HG03439 (cell line): Measurements from ENCODE around the gene CNNM2.
"Not testable (repeated sequence)": the region's sequence is repeated elsewhere in the genome, so short reads cannot be mapped to it uniquely, and the experiment has no call there.

Source experiments
- ATAC-seq: cut with Tn5 transposase; IDR thresholded peaks from one replicate; pipeline ENCODE4 v1.9.1; 2021; ENCODE audit warnings: mild to moderate bottlenecking, moderate library complexity; ENCODE audit not compliant: unreplicated experiment

Gene CNNM2

GRCh38 chr10:102923601-102924000, 5.5 kb downstream of the CNNM2 start:
- ATAC-seq, result no peak

GRCh38 chr10:102926842-102927241, 8.7 kb downstream of the CNNM2 start:
- no peak for ATAC-seq

- ATAC-seq, result no peak
These were observed 9.4 kb downstream of the CNNM2 start for GRCh38 chr10:102927311-102928010.

GRCh38 chr10:102928442-102928841, 10.3 kb downstream of the CNNM2 start:
- not testable (repeated sequence) for ATAC-seq

- ATAC-seq, result no peak
These were observed 12.6 kb downstream of the CNNM2 start for GRCh38 chr10:102930720-102931119.

DNA sequence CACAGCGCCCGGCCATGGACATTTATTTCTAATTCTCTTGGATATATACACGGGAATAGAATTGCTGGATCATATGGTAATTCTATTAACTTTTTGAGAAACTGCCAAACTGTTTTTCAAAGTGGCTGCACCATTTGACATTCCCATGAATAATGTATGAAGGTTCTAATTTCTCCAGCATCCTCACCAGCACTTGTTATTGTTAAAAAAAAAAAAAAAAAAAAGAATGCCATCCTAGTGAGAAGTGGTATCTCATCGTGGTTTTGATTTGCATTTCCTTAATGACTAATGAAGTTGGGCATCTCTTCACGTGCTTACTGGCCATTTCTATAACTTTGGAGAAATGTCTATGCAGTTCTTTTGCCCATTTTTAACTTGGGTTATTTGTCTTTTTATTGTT, 13.5 kb downstream of the CNNM2 start:
- no peak for ATAC-seq

- no peak for ATAC-seq
These were observed 17.4 kb downstream of the CNNM2 start for GRCh38 chr10:102935505-102935904.

- ATAC-seq, result no peak
These were observed 18.0 kb downstream of the CNNM2 start for GRCh38 chr10:102935939-102936605.

DNA sequence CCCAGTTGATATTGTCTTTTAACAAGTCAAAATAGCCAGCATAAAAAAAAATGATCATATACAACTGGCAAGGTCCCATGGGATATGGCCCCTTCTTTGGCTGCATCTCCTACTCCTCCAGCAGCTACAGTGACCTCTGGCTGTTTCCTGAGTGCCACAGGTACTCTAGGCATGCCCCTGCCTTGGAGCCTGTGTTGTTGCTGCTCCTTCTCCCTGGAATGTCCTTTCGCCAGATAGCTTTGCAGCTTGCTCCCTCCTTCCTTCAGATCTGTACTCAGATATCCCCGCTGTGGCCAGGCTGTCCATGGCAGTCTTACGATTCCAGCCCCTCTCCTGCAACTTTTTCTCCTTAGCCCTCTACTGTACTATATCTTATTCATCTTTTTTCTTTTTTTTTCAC, 23.3 kb downstream of the CNNM2 start:
- ATAC-seq, result no peak

DNA sequence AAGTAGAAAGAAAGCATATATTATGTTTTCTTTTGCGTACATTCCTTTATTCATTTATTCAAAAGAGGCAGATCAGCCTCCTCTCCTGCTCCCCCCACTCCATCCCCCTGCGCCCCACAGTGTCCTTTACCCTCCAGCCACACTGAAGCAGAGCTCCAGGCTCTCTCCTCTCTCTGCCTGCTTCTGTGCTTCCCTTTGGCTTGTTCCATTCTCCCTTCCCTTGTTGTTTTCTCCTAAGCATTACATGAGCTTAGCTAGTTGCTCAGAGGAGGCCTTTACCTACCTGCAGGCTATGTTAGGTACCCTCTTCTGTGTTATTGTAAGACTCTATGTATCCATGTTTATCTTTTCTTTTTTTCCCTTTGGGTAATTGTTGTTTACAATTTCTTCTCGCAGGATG, 27.4 kb downstream of the CNNM2 start:
- ATAC-seq, result no peak

DNA sequence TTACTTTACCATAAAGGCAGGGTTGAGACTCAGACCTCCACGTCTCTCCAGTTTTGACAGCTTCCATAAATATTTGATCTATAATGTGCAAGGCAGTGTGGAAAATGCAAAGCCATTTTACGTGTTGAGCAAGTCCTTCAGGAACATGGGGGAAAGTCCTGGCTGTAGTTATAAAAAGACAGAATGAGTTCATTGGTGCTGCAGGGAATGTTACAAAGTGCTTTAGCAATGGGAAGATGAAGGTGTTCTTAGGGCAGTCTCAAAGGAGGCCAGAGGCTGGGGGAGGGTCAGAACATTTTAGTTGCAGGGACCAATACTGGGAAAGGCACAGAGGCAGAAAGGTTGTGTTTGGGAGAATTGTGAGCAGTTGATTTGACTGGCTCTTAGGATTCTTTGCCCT, 27.9 kb downstream of the CNNM2 start:
- ATAC-seq, result no peak

- ATAC-seq, result no peak
These were observed 28.9 kb downstream of the CNNM2 start for GRCh38 chr10:102946992-102947391.

DNA sequence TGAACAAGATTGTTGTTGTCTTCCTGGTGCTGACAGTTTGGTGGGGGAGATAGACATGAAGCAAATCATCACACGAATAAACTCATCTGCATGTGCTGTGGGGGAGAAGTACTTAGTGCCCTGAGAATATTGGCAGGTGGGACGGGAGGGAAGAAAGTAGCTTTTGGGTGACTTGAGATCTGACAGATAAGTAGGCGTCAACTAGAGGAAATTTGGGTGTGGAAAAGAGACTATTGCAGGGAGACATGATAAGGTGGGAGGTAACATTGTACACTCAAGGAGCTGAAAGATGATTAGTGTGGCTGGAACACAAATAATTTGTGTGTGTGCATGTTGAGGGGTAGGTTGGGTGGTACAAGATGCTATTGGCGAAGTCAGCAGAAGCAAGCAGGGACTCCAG, 30.1 kb downstream of the CNNM2 start:
- ATAC-seq, result no peak

DNA sequence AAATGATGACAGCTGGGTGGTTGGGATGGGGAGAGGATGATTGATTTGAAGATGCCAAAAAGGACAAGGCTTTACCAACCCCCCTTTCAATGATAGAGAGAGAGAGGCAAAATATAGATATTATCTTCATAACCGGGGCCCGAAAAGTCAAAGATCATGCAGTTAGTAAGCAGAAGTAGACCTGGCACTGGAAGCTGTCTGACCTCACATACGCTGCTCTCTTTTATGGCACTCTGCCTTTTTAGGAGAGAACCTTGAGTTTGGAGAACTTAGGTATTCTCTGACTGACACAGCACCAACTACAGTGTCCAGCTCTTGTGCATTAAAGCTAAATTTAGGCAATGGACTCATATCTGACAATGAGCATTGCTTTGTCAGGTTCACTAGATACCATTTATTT, 30.7 kb downstream of the CNNM2 start:
- no peak for ATAC-seq

DNA sequence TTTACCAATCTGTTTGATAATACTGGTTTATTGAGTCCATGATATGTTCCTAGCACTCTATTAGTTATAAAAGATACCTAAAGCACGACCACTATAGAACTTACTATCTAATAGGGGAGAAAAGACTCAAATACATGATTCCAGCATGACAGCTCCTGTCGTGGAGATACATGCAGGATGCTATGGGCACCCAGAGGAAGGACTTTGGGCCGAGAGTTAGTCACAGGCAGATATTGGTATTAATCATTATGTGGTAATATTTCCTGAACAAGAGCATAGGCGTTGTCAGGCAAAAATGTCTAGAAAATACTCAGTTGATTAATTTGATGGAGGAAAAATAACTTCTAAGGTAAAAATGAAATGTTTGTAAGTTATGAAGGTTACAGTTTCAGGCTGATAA, 31.8 kb downstream of the CNNM2 start:
- no peak for ATAC-seq

DNA sequence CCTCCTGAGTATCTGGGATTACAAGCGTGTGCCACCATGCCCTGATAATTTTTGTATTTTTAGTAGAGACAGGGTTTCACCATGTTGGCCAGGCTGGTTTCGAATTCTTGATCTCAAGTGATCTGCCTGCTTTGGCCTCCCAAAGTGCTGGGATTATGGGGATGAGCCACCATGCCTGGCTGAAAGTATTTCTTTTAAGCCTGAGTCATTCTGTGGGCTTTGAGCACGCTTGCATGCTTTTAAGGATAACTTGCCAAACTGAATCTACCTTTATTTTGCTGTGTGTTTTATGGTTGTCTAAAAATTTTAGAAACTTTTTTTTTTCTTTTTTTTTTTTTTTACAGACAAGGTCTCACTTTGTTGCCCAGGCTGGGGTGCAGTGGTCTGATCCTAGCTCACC, 33.2 kb downstream of the CNNM2 start:
- no peak for ATAC-seq

- ATAC-seq, result no peak
These were observed 41.3 kb downstream of the CNNM2 start for GRCh38 chr10:102959360-102959759.

- no peak for ATAC-seq
These were observed 42.1 kb downstream of the CNNM2 start for GRCh38 chr10:102960157-102960556.

- no peak for ATAC-seq
These were observed 44.2 kb downstream of the CNNM2 start for GRCh38 chr10:102962267-102962666.

DNA sequence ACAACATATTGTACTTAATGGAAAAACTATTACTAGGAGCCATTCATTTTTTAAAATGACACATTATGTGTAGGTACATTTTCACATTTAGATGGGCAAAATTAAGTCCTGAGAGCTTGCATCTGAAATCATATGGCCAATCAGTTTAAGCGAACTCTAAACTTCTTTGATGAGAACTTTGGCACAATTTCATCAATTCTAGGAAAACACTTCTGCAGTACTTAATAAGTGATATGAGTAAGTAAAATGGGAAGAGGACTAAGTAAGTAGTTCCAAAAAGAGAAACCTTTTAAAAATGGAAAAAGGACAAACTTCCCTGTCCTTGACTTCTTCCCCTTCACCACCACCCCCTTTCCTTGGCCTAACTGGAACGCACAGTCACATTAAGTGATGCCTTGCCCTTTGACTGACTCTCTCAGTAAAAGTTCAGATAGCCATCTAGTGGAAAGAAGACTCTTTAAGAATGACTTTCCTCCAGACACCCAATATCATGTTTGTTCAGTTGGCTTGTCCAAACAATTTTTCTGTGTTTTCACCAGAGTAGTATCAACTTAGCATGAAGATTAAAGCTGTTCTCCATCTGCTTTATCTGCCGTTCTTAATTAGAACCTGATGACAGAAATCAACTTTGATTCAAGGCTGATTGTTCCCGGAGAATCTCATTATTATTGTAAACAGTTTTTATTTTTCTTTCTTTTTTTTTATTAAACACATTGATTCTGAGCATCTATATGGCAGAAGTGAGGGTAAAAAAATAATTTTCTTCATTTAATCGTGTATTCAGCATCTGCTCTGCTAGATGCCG, 45.1 kb downstream of the CNNM2 start:
- ATAC-seq, result no peak

GRCh38 chr10:102963756-102964025, 45.6 kb downstream of the CNNM2 start:
- ATAC-seq, result no peak

- ATAC-seq, result not testable (repeated sequence)
These were observed 46.0 kb downstream of the CNNM2 start for GRCh38 chr10:102964064-102964463.
